ENCODE measurements around the gene CORO2A.

The CORO2A gene

GRCh38 chr9:98084396-98084795, 108.0 kb downstream of the CORO2A start:
- TF ChIP-seq ZBTB7A (IDR thresholded peaks at IDR 0.05; ENCODE audit: low read depth) (no peak), FOXM1 (IDR thresholded peaks at IDR 0.05; ENCODE audit: borderline replicate concordance, low read depth) (no peak), EP300 (IDR thresholded peaks at IDR 0.05; ENCODE audit: borderline replicate concordance) (no peak), EGR1 (IDR thresholded peaks at IDR 0.05) (no peak), REST (IDR thresholded peaks at IDR 0.05; ENCODE audit: low read depth) (no peak), TCF12 (IDR thresholded peaks at IDR 0.05; ENCODE audit: low read depth) (no peak), TEAD4 (IDR thresholded peaks at IDR 0.05) (no peak)

- TF ChIP-seq EGR1 (IDR thresholded peaks at IDR 0.05) (no peak), TCF12 (IDR thresholded peaks at IDR 0.05; ENCODE audit: low read depth) (no peak), ZBTB7A (IDR thresholded peaks at IDR 0.05; ENCODE audit: low read depth) (no peak), CEBPB (IDR thresholded peaks at IDR 0.05) (no peak), USF1 (IDR thresholded peaks at IDR 0.05) (no peak), TAF1 (IDR thresholded peaks at IDR 0.05; ENCODE audit: low read depth) (no peak), EP300 (IDR thresholded peaks at IDR 0.05; ENCODE audit: borderline replicate concordance) (no peak), RAD21 (IDR thresholded peaks at IDR 0.05; ENCODE audit: low read depth) (no peak), FOXM1 (IDR thresholded peaks at IDR 0.05; ENCODE audit: borderline replicate concordance, low read depth) (no peak), NFIC (IDR thresholded peaks at IDR 0.05) (no peak), REST (IDR thresholded peaks at IDR 0.05; ENCODE audit: low read depth) (no peak), MAX (IDR thresholded peaks at IDR 0.05) (no peak), TEAD4 (IDR thresholded peaks at IDR 0.05) (no peak), CREB1 (IDR thresholded peaks at IDR 0.05; ENCODE audit: low read depth) (no peak), YY1 (IDR thresholded peaks at IDR 0.05; ENCODE audit: low read depth) (no peak)
Observed at GRCh38 chr9:98083566-98084183, 108.8 kb downstream of the CORO2A start.

- TF ChIP-seq MAX (IDR thresholded peaks at IDR 0.05) (no peak), FOXM1 (IDR thresholded peaks at IDR 0.05; ENCODE audit: borderline replicate concordance, low read depth) (no peak), RAD21 (IDR thresholded peaks at IDR 0.05; ENCODE audit: low read depth) (no peak), YY1 (IDR thresholded peaks at IDR 0.05; ENCODE audit: low read depth) (no peak)
Observed at GRCh38 chr9:98083061-98083501, 109.4 kb downstream of the CORO2A start.

GRCh38 chr9:98081477-98082219, 110.8 kb downstream of the CORO2A start:
- TF ChIP-seq EP300 (IDR thresholded peaks at IDR 0.05; ENCODE audit: borderline replicate concordance) (no peak), RAD21 (IDR thresholded peaks at IDR 0.05; ENCODE audit: low read depth) (no peak), ZBTB7A (IDR thresholded peaks at IDR 0.05; ENCODE audit: low read depth) (no peak), MAX (IDR thresholded peaks at IDR 0.05) (no peak), YY1 (IDR thresholded peaks at IDR 0.05; ENCODE audit: low read depth) (no peak), EGR1 (IDR thresholded peaks at IDR 0.05) (no peak), USF1 (IDR thresholded peaks at IDR 0.05) (no peak), REST (IDR thresholded peaks at IDR 0.05; ENCODE audit: low read depth) (no peak), FOXM1 (IDR thresholded peaks at IDR 0.05; ENCODE audit: borderline replicate concordance, low read depth) (no peak), NFIC (IDR thresholded peaks at IDR 0.05) (no peak), TCF12 (IDR thresholded peaks at IDR 0.05; ENCODE audit: low read depth) (no peak), TEAD4 (IDR thresholded peaks at IDR 0.05) (no peak), TAF1 (IDR thresholded peaks at IDR 0.05; ENCODE audit: low read depth) (no peak), CREB1 (IDR thresholded peaks at IDR 0.05; ENCODE audit: low read depth) (no peak), CEBPB (IDR thresholded peaks at IDR 0.05) (no peak)

Data from Ishikawa (cell line).